ACC112 (cell line): ENCODE data around the gene SERINC5.

Experiments used
- H2AFZ ChIP-seq: fragments of 200-600 bp; sonication (generic); one replicate; pipeline ENCODE4 v1.6.0; 2017; ENCODE audit warnings: antibody characterized with exemption, low read length; ENCODE audit not compliant: unreplicated experiment
- H3K27ac ChIP-seq: fragments of 200-600 bp; sonication (generic); 2 replicates; pipeline ENCODE4 v1.5.1; 2014; ENCODE audit warnings: low read depth, mild to moderate bottlenecking, antibody characterized with exemption, low read length, moderate library complexity
- H3K27me3 ChIP-seq: fragments of 200-600 bp; sonication (generic); 2 replicates; pipeline ENCODE4 v1.6.1; 2014; ENCODE audit warnings: mild to moderate bottlenecking, antibody characterized with exemption, low read length, moderate library complexity, mixed read lengths; ENCODE audit not compliant: insufficient read depth
- H3K36me3 ChIP-seq: fragments of 200-600 bp; sonication (generic); 2 replicates; pipeline ENCODE4 v1.6.1; 2016; ENCODE audit warnings: mild to moderate bottlenecking, antibody characterized with exemption, low read length, moderate library complexity, mixed read lengths; ENCODE audit not compliant: insufficient read depth
- H3K4me1 ChIP-seq: fragments of 200-600 bp; sonication (generic); one replicate; pipeline ENCODE4 v1.6.1; 2016; ENCODE audit warnings: low read length, mixed read lengths; ENCODE audit not compliant: insufficient read depth, unreplicated experiment, control insufficient read depth
- H3K4me3 ChIP-seq: fragments of 200-600 bp; sonication (generic); 2 replicates; pipeline ENCODE4 v1.5.1; 2014; ENCODE audit warnings: mild to moderate bottlenecking, low read depth, low read length
- H3K79me2 ChIP-seq: fragments of 200-600 bp; sonication (generic); one replicate; pipeline ENCODE4 v1.6.0; 2016; ENCODE audit warnings: low read length; ENCODE audit not compliant: control insufficient read depth, unreplicated experiment, insufficient read depth

SERINC5 gene

GRCh38 chr5:80067531-80068245 is 188.2 kb downstream of the SERINC5 start:
- Histone ChIP-seq H3K4me1 (no peaks in the 10 kb centered on the region), H3K36me3 (no peaks in the 10 kb centered on the region), H3K79me2 (no peaks in the 10 kb centered on the region), H3K4me3 (no peak overlapping the region), H3K27me3 (peaks cover 12% of the 10 kb centered on the region), H3K27ac (no peak overlapping the region), H2AFZ (no peak overlapping the region)

- peaks cover 12% of the 10 kb centered on the region for H3K27me3 ChIP-seq
- H3K27ac ChIP-seq = no peak overlapping the region
- H3K4me1 ChIP-seq = no peaks in the 10 kb centered on the region
- H3K79me2 ChIP-seq = no peaks in the 10 kb centered on the region
- H3K4me3 ChIP-seq = no peak overlapping the region
- H3K36me3 ChIP-seq = no peaks in the 10 kb centered on the region
- H2AFZ ChIP-seq = no peak overlapping the region
Measured at GRCh38 chr5:80067016-80067415, 188.8 kb downstream of the SERINC5 start.

GRCh38 chr5:80064124-80064523 is 191.7 kb downstream of the SERINC5 start:
- Histone ChIP-seq H3K4me1 (no peaks in the 10 kb centered on the region), H3K27me3 (peaks cover 19% of the 10 kb centered on the region), H3K4me3 (no peak overlapping the region), H2AFZ (no peak overlapping the region), H3K27ac (no peak overlapping the region), H3K36me3 (no peaks in the 10 kb centered on the region), H3K79me2 (no peaks in the 10 kb centered on the region)
